Measurements from ENCODE around the gene ZFYVE27. TPM values are rescaled to one million over a fixed set of nuclear protein-coding genes. Genes with fewer than 3 reads are reported as not detected.

The ZFYVE27 gene
- total and polyA plus RNA-seq, 2 donors (not counting 3 experiments of a cell fraction or from before 2014, with no cell fraction given): 16.3 to 24.2 TPM

DNA sequence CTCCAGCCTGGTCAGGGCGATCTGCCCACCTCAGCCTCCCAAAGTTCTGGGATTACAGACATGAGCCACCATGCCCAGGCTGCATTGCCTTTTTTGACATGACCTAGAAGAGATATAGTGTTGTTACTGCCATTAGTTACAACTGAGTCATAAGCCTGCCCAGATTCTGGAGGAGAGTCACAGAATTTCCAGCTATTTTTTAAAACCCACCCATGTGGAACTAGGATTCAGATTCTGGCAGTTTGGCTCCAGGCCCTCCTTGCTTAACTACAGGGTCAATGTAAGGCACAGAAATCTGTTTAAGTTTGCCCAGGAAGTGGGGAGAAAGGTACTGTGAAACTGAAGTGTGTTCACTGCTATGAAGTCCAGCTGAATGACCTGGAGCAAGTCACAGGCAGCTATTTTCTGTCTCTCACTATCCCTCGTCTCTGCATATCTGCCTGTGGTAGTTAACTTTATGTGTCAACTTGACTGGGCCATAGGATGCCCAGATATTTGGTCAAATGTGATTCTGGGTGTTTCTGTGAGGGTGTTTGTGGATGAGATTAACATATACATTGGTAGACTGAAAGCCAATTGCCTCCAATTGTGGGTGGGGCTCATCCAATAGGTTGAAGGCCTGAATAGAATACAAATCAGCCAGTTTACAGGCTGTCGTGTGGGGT, 31.8 kb upstream of the ZFYVE27 start:
- peaks cover 2 to 5% of the 10 kb centered on the region in 2 experiments for H3K27me3 ChIP-seq (ENCODE audit: control insufficient read depth in 2 of 2, insufficient read depth in 2 of 2, low read length in 2 of 2)
- H3K4me3 ChIP-seq (replicated peaks in 1 of 3; ENCODE audit: insufficient read depth in 1 of 3, low read depth in 1 of 3, low read length in 3 of 3): no peak overlapping the region
- intact Hi-C loops (cut with micrococcal nuclease): no loop called here
- no peak overlapping the region for H3K4me2 ChIP-seq (ENCODE audit: insufficient read depth, low read length)
- no peak overlapping the region for H2AFZ ChIP-seq (ENCODE audit: low read depth, low read length)
- H3K4me1 ChIP-seq (ENCODE audit: control insufficient read depth, extremely low read depth, insufficient read depth, low read length): no peaks in the 10 kb centered on the region
- FAIRE-seq (no peak), DNase-seq (ENCODE audit: low read depth, low spot score) (no peak)
- no peak for TF ChIP-seq GATA2 (IDR thresholded peaks at IDR 0.05; ENCODE audit: insufficient read depth, insufficient read length, low read depth, low read length)
- no peak for TF ChIP-seq POLR2A (IDR thresholded peaks at IDR 0.05; ENCODE audit: low read depth, low read length)
- no peak for TF ChIP-seq EZH2 (IDR thresholded peaks at IDR 0.05; ENCODE audit: borderline replicate concordance, low read depth, low read length, severe bottlenecking)
- TF ChIP-seq, protein P1, sequence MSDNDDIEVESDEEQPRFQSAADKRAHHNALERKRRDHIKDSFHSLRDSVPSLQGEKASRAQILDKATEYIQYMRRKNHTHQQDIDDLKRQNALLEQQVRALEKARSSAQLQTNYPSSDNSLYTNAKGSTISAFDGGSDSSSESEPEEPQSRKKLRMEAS (IDR thresholded peaks at IDR 0.05; ENCODE audit: insufficient read depth, insufficient read length): no peak
- no peak for TF ChIP-seq JUN (IDR thresholded peaks at IDR 0.05; ENCODE audit: borderline replicate concordance, insufficient read depth, insufficient read length, low read depth)
- no peak for TF ChIP-seq POLR2AphosphoS5 (IDR thresholded peaks at IDR 0.05; ENCODE audit: insufficient read depth, low read depth, low read length)
- no peak for TF ChIP-seq FOS (IDR thresholded peaks at IDR 0.05; ENCODE audit: borderline replicate concordance, insufficient read depth, low read length)
- TF ChIP-seq, protein P2, sequence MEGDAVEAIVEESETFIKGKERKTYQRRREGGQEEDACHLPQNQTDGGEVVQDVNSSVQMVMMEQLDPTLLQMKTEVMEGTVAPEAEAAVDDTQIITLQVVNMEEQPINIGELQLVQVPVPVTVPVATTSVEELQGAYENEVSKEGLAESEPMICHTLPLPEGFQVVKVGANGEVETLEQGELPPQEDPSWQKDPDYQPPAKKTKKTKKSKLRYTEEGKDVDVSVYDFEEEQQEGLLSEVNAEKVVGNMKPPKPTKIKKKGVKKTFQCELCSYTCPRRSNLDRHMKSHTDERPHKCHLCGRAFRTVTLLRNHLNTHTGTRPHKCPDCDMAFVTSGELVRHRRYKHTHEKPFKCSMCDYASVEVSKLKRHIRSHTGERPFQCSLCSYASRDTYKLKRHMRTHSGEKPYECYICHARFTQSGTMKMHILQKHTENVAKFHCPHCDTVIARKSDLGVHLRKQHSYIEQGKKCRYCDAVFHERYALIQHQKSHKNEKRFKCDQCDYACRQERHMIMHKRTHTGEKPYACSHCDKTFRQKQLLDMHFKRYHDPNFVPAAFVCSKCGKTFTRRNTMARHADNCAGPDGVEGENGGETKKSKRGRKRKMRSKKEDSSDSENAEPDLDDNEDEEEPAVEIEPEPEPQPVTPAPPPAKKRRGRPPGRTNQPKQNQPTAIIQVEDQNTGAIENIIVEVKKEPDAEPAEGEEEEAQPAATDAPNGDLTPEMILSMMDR (IDR thresholded peaks at IDR 0.05; ENCODE audit: extremely low read depth in 1 of 2, insufficient read depth in 1 of 2, low read depth in 1 of 2, low read length in 2 of 2): no peak
- TF ChIP-seq MYC (IDR thresholded peaks at IDR 0.05; ENCODE audit: low read depth, low read length): no peak
- H3K36me3 ChIP-seq (ENCODE audit: control insufficient read depth in 2 of 2, extremely low read depth in 1 of 2, insufficient read depth in 2 of 2, low read length in 2 of 2): no peaks in the 10 kb centered on the region
- dilution Hi-C loops (cut with MboI; ENCODE audit: extremely low pct_ligation_motif_present, low sequenced_read_pairs): no loop called here
- no peaks in the 10 kb centered on the region for H3K79me2 ChIP-seq (ENCODE audit: control insufficient read depth, insufficient read depth, low read length)
- ChIA-PET CTCF (interaction anchor here (1.3 to 18.5 kb wide), 5 partner anchors 8 to 27 kb away, joined by 5 to 863 read pairs (median 49); partner anchors contain the start of genes AVPI1, MARVELD1 and ZFYVE27), POLR2A (no interaction called here)
- no peaks in the 10 kb centered on the region for H3K9me3 ChIP-seq (replicated peaks; ENCODE audit: control insufficient read depth, insufficient read depth, low read length)
- BruUV-seq (replicated peaks): no TSS peak
- no peaks in the 10 kb centered on the region for H4K20me1 ChIP-seq (replicated peaks; ENCODE audit: control insufficient read depth, extremely low read depth, insufficient read depth, low read length)
- no peaks in the 10 kb centered on the region for H3K9me1 ChIP-seq (replicated peaks; ENCODE audit: control insufficient read depth, extremely low read depth, insufficient read depth, low read length)
- H3K9ac ChIP-seq (replicated peaks; ENCODE audit: extremely low read depth, insufficient read depth, low read length): no peak overlapping the region
- no peak overlapping the region for H3K27ac ChIP-seq (ENCODE audit: insufficient read depth, low read depth, low read length)
